ENCODE results near the gene KAT8. TPM values are rescaled to one million over a fixed set of nuclear protein-coding genes. Genes with fewer than 3 reads are reported as not detected.

The KAT8 gene
- total and polyA plus RNA-seq, 2 of the 13 experiments (the other 11 are each of a cell fraction or from before 2014, with no cell fraction given), result 79.0 to 84.2 TPM

DNA sequence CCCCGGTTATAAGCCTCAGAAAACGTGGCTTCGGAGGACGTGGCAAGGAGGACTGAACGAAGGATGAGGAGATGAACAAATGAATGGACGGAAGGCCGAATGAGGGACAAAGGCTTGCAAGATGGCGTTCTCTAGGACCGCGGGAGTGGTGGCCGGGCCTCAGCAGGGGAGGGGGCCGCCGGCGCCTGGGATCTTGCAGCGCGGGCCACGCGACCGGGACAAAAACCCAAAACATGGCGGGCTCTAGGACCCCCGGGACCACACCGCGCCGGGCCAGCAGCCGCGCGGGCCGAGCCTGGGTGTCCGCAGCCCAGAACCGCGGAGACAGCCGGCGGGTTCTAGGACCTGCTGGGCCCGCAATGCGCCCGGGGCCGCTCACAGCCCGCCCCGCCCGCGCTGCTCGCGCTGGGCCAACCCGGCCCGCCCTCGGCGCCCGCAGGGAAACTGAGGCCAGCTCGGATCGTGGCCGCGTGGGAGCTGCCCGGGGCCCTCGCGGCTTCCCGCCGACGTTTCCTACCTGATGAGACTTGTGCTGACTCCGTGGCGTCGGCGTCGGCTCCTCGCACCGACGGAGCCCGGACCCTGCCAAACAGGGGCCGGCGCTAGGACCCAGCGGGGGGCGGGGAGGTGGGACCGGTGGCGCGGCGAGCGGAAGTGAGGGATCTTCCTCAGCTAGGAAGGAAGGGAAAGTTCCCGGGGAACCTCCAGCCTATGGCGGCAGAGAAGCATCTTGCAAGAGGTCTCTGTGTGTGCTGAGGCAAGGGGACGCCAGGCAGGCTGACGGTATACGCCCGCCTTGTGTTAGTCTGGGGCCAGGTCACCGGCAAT, 44.1 kb upstream of the KAT8 start (continued):
- peak; percentile 77 for TF ChIP-seq ZNF629 (CRISPR knock-in tag; conservative IDR thresholded peaks at IDR 0.05)
- peak; percentile 69; the same call in 1 of the 2 replicates for TF ChIP-seq ZSCAN31 (CRISPR knock-in tag; IDR thresholded peaks at IDR 0.05; ENCODE audit: low read depth)
- peak; percentile 30; the same call in 1 of the 2 replicates for TF ChIP-seq ARNT2 (CRISPR knock-in tag; IDR thresholded peaks at IDR 0.05; ENCODE audit: low read depth)
- TF ChIP-seq, protein P1, sequence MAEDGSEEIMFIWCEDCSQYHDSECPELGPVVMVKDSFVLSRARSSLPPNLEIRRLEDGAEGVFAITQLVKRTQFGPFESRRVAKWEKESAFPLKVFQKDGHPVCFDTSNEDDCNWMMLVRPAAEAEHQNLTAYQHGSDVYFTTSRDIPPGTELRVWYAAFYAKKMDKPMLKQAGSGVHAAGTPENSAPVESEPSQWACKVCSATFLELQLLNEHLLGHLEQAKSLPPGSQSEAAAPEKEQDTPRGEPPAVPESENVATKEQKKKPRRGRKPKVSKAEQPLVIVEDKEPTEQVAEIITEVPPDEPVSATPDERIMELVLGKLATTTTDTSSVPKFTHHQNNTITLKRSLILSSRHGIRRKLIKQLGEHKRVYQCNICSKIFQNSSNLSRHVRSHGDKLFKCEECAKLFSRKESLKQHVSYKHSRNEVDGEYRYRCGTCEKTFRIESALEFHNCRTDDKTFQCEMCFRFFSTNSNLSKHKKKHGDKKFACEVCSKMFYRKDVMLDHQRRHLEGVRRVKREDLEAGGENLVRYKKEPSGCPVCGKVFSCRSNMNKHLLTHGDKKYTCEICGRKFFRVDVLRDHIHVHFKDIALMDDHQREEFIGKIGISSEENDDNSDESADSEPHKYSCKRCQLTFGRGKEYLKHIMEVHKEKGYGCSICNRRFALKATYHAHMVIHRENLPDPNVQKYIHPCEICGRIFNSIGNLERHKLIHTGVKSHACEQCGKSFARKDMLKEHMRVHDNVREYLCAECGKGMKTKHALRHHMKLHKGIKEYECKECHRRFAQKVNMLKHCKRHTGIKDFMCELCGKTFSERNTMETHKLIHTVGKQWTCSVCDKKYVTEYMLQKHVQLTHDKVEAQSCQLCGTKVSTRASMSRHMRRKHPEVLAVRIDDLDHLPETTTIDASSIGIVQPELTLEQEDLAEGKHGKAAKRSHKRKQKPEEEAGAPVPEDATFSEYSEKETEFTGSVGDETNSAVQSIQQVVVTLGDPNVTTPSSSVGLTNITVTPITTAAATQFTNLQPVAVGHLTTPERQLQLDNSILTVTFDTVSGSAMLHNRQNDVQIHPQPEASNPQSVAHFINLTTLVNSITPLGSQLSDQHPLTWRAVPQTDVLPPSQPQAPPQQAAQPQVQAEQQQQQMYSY (CRISPR knock-in tag; IDR thresholded peaks at IDR 0.05), result peak; percentile 71
- TF ChIP-seq ZNF75D (CRISPR knock-in tag; IDR thresholded peaks at IDR 0.05; ENCODE audit: borderline replicate concordance), result no peak
- TF ChIP-seq TCF7L2 (IDR thresholded peaks at IDR 0.05; ENCODE audit: low read depth, low read length), result no peak
- 0 out of 2 replicates have a peak, but pooled peaks have one; percentile 68 for TF ChIP-seq CREB3 (CRISPR knock-in tag; IDR thresholded peaks at IDR 0.05)
- peak; percentile 81; the same call in 1 of the 2 replicates for TF ChIP-seq ZNF160 (CRISPR knock-in tag; IDR thresholded peaks at IDR 0.05)
- no peak; the same call in 1 of the 2 replicates for TF ChIP-seq SMAD1 (CRISPR knock-in tag; IDR thresholded peaks at IDR 0.05; ENCODE audit: borderline replicate concordance, low read depth)
- TF ChIP-seq ZFP41 (CRISPR knock-in tag; IDR thresholded peaks at IDR 0.05; ENCODE audit: borderline replicate concordance), result no peak
- TF ChIP-seq, protein P2, sequence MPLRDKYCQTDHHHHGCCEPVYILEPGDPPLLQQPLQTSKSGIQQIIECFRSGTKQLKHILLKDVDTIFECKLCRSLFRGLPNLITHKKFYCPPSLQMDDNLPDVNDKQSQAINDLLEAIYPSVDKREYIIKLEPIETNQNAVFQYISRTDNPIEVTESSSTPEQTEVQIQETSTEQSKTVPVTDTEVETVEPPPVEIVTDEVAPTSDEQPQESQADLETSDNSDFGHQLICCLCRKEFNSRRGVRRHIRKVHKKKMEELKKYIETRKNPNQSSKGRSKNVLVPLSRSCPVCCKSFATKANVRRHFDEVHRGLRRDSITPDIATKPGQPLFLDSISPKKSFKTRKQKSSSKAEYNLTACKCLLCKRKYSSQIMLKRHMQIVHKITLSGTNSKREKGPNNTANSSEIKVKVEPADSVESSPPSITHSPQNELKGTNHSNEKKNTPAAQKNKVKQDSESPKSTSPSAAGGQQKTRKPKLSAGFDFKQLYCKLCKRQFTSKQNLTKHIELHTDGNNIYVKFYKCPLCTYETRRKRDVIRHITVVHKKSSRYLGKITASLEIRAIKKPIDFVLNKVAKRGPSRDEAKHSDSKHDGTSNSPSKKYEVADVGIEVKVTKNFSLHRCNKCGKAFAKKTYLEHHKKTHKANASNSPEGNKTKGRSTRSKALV (CRISPR knock-in tag; IDR thresholded peaks at IDR 0.05), result peak; percentile 59; the same call in 1 of the 2 replicates
- TF ChIP-seq AGO1 (IDR thresholded peaks at IDR 0.05; ENCODE audit: low read depth, low read length, poor library complexity, severe bottlenecking), result no peak
- peak; percentile 35; the same call in 1 of the 2 replicates for TF ChIP-seq JUND (CRISPR knock-in tag; IDR thresholded peaks at IDR 0.05)
- TF ChIP-seq KDM5A (IDR thresholded peaks at IDR 0.05; ENCODE audit: borderline replicate concordance, low read length), result no peak
- TF ChIP-seq TEAD2 (CRISPR knock-in tag; IDR thresholded peaks at IDR 0.05), result no peak
- peak; percentile 71 for TF ChIP-seq SAP130 (CRISPR knock-in tag; IDR thresholded peaks at IDR 0.05; ENCODE audit: low read depth)
- TF ChIP-seq ZNF780A (CRISPR knock-in tag; IDR thresholded peaks at IDR 0.05), result no peak; the same call in 1 of the 2 replicates
- TF ChIP-seq, protein P3, sequence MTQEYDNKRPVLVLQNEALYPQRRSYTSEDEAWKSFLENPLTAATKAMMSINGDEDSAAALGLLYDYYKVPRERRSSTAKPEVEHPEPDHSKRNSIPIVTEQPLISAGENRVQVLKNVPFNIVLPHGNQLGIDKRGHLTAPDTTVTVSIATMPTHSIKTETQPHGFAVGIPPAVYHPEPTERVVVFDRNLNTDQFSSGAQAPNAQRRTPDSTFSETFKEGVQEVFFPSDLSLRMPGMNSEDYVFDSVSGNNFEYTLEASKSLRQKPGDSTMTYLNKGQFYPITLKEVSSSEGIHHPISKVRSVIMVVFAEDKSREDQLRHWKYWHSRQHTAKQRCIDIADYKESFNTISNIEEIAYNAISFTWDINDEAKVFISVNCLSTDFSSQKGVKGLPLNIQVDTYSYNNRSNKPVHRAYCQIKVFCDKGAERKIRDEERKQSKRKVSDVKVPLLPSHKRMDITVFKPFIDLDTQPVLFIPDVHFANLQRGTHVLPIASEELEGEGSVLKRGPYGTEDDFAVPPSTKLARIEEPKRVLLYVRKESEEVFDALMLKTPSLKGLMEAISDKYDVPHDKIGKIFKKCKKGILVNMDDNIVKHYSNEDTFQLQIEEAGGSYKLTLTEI (CRISPR knock-in tag; conservative IDR thresholded peaks at IDR 0.05), result no peak

Measured in HepG2 (cell line).